Aorta (tissue), 5 donors: ENCODE measurements around the gene ZC3H12A. TPM values are rescaled to one million over a fixed set of nuclear protein-coding genes. Genes with fewer than 3 reads are reported as not detected.

Source experiments
- ATAC-seq: fragments of 200-7000 bp; cut with Tn5 transposase; one replicate; pipeline ENCODE4 v1.9.1; 2022; ENCODE audit warnings: moderate library complexity; ENCODE audit not compliant: low FRiP score
- DNase-seq, 2 donors: peaks; one replicate each; pipeline ENCODE4 v3.0.0-alpha.2; 2020
- H3K27ac ChIP-seq, 2 donors: one replicate each; pipeline ENCODE4 v1.5.1; 2013; ENCODE audit warnings: low read length in 2 of 2, mild to moderate bottlenecking in 2 of 2, moderate library complexity in 2 of 2, control low read depth in 1 of 2, inconsistent platforms in 1 of 2, low read depth in 1 of 2
- H3K27me3 ChIP-seq, 2 donors: one replicate each; pipeline ENCODE4 v1.6.1; 2013; ENCODE audit warnings: control low read depth in 1 of 2, low read length in 1 of 2, mild to moderate bottlenecking in 1 of 2, moderate library complexity in 1 of 2; ENCODE audit not compliant: insufficient read depth in 2 of 2, control insufficient read depth in 1 of 2
- H3K36me3 ChIP-seq, 2 donors: one replicate each; pipeline ENCODE4 v1.6.1; 2013; ENCODE audit warnings: control low read depth in 1 of 2, low read length in 1 of 2, mild to moderate bottlenecking in 1 of 2; ENCODE audit not compliant: insufficient read depth in 2 of 2, control insufficient read depth in 1 of 2
- H3K4me1 ChIP-seq, 2 donors: one replicate each; pipeline ENCODE4 v1.6.1; 2013; ENCODE audit warnings: low read length in 2 of 2, control low read depth in 1 of 2, mild to moderate bottlenecking in 1 of 2, moderate library complexity in 1 of 2; ENCODE audit not compliant: insufficient read depth in 2 of 2, control insufficient read depth in 1 of 2
- H3K4me3 ChIP-seq, 2 donors: one replicate each; pipeline ENCODE4 v1.5.1; 2013; ENCODE audit warnings: low read length in 2 of 2, control low read depth in 1 of 2, mild to moderate bottlenecking in 1 of 2
- H3K9me3 ChIP-seq: one replicate; pipeline ENCODE4 v1.6.1; 2013; ENCODE audit warnings: mild to moderate bottlenecking, low read length; ENCODE audit not compliant: control insufficient read depth
- WGBS, 2 donors: extraction: QIAGEN DNeasy Blood & Tissue Kit; methylation state at CpG; one replicate each; pipeline ENCODE4 v1.1.7; 2013; 5-methylcytosine and 5-hydroxymethylcytosine counted together
- intact Hi-C, 2 donors: fragments of 100-400 bp; cut with DNase I; formaldehyde crosslinking; loops; one replicate each; pipeline versions ENCODE4 v1.14.2 to v1.15.0; 2022
- polyA plus RNA-seq, 2 donors: library from polyadenylated mRNA; stranded (reverse); fragments of 200-250 nt; gene quantifications; one replicate each; pipeline ENCODE4 v1.2.3, GENCODE V29; 2013
- total RNA-seq, 2 donors: library from RNA; stranded (reverse); fragmentation: NEBNext Ultra II Directional; extraction: Animal tissue kit (Norgen Biotek cat#: 25700); gene quantifications; one replicate each; pipeline ENCODE4 v1.2.1, GENCODE V29; 2021
- donor health status: healthy with polysubstance abuse.
- donor health status: Bipolar disorder and iron deficiency.
- donor health status: DM: no; HTN: no; CAD: no.
- donor health status: DM: no; HTN: no; CAD: no.
- donor health status: DM: yes; HTN: yes; CAD: no.

ZC3H12A gene
- total and polyA plus RNA-seq, 4 donors: 3.8 to 26.5 (median 11.6) TPM

DNA sequence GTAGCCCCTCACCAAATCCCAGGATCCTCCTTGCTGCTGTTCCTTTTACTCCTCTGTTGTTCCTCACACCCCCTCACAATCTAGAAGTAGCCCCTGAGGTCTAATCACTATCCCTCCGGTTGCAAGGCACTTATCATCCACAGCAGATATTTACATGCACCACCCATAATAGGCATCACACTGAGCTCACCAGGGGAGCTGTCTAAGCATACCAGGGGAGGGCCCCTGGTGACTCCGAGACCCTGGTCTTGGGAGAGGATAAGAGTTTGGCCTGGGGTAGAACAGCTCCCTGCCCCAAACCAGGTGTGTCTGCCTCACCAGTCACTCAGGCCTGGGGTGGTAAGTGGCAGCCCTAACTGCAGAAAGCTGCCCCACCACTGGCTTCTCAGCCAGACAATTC lies 37.3 kb upstream of the ZC3H12A start:
- WGBS, 2 donors: 39 to 40% methylated on average over 2 of the region's 2 CpGs
- Histone ChIP-seq H3K4me1 (no peaks in the 10 kb centered on the region), H3K36me3 (no peaks in the 10 kb centered on the region), H3K9me3 (no peaks in the 10 kb centered on the region), H3K27me3 (no peaks in the 10 kb centered on the region), H3K27ac (no peak overlapping the region), H3K4me3 (no peak overlapping the region)
- ATAC-seq: no peak
- intact Hi-C loops: no loop called here
- DNase-seq: no peak

DNA sequence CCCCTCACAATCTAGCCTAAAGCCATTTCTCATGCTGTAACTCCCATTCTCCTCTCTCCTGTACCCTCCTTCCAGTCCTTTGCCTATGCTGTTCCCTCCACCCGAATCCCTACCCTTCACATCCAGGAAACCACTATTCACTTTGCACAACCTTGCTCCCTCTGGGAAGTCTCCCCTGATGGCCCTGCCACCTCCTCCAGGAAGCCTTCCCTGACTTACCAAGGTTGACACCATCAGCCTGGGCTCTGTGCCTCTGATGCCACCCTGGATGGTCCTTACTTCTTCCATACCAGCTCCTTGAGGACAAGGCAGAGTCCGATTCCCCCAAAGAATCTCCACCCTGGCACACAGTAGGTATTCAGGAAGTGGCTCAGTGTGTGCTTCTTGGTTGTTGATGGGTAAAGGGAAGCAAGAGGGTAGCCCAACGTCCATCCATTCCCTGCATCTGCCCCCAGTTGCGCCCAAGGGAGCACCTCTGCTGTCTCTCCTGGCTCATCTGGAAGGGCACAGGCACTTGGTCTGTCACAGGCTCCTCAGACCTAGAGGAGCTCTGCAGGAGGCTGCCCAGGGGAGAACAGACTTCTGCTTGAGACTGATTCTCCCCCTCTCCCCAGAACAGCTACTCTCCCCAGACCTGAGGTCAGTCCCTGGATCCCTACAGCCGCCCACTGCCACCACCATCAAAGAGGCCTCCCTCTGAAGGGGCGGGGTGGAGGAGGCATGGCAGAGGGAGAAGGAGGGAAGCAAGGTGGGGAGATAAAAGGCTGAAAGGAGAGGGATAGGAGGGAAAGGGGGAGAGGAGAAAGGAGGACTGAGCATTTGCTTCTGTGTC lies 36.1 kb upstream of the ZC3H12A start:
- 59 to 60% methylated on average over 6 of the region's 6 CpGs for WGBS, 2 donors
- H3K27me3 ChIP-seq: no peaks in the 10 kb centered on the region
- no peaks in the 10 kb centered on the region for H3K4me1 ChIP-seq
- no peaks in the 10 kb centered on the region for H3K9me3 ChIP-seq
- no peak overlapping the region for H3K27ac ChIP-seq
- intact Hi-C loops: no loop called here
- no peaks in the 10 kb centered on the region for H3K36me3 ChIP-seq
- no peak overlapping the region for H3K4me3 ChIP-seq
- no peak for ATAC-seq
- DNase-seq: no peak

DNA sequence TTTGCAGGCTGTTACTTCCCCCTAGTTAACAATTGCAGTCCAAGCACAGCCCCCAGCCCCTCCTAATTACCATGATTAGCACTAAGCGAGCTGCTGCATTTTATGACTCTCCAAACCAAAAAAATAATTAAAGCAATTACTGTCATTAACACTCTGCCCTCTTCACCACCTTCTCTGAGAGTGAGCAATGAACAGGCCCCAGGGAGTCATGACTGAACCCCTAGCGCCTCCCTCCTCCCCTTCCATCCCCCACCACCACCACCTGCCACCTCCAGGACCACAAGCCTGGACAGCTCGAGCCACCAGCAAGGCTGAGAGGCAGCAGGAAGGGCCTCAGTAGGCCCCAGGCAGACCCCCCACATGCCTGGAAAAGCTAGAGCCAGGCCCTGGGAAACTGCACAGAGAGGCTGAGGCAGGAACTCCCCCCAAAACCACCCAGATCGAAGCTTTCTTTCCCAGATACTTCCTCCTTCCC lies 35.5 kb upstream of the ZC3H12A start:
- DNase-seq (no peak), ATAC-seq (no peak)
- H3K27ac ChIP-seq: no peak overlapping the region
- intact Hi-C loops: no loop called here
- no peak overlapping the region for H3K4me3 ChIP-seq
- no peaks in the 10 kb centered on the region for H3K27me3 ChIP-seq
- H3K36me3 ChIP-seq: no peaks in the 10 kb centered on the region
- WGBS, 2 donors: 36 to 41% methylated on average over 4 of the region's 4 CpGs
- no peaks in the 10 kb centered on the region for H3K4me1 ChIP-seq
- H3K9me3 ChIP-seq: no peaks in the 10 kb centered on the region

DNA sequence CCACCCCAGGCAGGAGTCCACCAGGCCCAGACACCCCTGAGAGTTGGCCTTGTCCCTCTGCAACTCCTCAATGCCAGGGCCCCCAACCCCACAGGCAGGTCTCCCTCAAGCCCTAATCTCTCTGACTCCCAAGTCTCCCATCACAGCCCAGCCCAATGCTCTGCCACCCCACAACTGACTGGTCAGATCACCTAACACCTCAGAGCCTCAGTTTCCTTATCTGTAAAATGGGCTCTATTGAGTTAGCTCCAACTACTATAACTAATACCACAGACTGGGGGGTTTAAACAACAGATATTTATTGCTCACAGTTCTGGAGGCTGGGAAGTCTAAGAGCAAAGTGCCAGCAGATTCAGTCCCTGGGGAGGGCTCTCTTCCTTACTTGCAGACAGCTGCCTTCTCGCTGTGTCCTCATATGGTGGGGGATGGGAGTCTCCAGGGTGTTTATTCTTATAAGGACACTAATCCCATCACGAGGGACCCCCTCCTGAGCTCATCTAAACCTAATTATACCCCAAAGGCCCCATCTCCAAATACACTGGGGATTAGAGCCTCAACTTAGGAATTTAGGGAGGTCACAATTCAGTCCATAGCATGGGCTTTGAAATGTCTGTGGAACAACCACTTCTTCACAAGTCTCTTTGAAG lies 34.9 kb upstream of the ZC3H12A start:
- intact Hi-C loops: no loop called here
- DNase-seq (no peak), ATAC-seq (no peak)
- Histone ChIP-seq H3K9me3 (no peaks in the 10 kb centered on the region), H3K27ac (no peak overlapping the region), H3K4me1 (no peaks in the 10 kb centered on the region), H3K4me3 (no peak overlapping the region), H3K27me3 (no peaks in the 10 kb centered on the region), H3K36me3 (no peaks in the 10 kb centered on the region)
- 35 to 39% methylated on average over 2 of the region's 2 CpGs for WGBS, 2 donors

DNA sequence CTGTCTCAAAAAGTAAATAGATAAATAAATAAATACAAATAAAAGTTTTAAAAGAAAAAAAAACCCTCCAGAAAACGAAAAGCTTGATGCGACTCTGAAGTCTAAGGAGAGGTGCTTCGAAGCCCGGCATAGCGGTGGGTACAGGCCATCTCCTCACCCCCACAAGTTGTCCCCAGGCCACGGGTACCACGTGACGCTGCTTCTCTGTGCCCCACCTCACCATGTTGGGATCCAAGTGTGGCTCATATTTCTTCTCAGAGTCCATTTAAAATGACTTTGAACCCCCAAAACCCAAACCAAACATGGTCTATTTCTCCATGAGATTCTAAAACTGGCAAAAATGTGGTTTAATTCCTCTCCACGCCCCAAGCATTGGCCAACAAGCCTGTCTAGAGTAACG lies 32.9 kb upstream of the ZC3H12A start:
- no peaks in the 10 kb centered on the region for H3K36me3 ChIP-seq
- no peak overlapping the region for H3K27ac ChIP-seq
- intact Hi-C loops: no loop called here
- H3K27me3 ChIP-seq: no peaks in the 10 kb centered on the region
- 79 to 85% methylated on average over 10 of the region's 10 CpGs for WGBS, 2 donors
- H3K4me3 ChIP-seq: no peak overlapping the region
- ATAC-seq (no peak), DNase-seq (no peak)
- no peaks in the 10 kb centered on the region for H3K9me3 ChIP-seq
- no peaks in the 10 kb centered on the region for H3K4me1 ChIP-seq

DNA sequence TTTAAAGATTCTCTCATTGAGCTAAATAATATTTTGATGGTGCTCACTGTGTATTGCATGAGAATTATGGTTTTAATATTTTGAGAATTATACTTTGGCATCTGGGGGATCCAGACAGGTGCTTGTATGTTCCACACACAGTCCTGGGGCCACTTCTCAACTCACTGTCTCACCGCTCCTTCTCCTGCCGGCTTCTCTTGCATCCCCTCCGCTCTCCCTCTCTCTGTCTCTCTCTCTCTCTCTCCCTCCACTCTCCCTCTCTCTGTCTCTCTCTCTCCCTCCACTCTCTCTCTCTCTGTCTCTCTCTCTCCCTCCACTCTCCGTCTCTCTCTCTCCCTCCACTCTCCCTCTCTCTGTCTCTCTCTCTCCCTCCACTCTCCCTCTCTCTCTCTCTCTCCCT lies 32.2 kb upstream of the ZC3H12A start:
- Histone ChIP-seq H3K27me3 (no peaks in the 10 kb centered on the region), H3K9me3 (no peaks in the 10 kb centered on the region), H3K36me3 (no peaks in the 10 kb centered on the region), H3K4me3 (no peak overlapping the region), H3K4me1 (no peaks in the 10 kb centered on the region), H3K27ac (no peak overlapping the region)
- DNase-seq: no peak
- ATAC-seq: no peak
- 57 to 64% methylated on average over 4 of the region's 4 CpGs for WGBS, 2 donors
- intact Hi-C loops: no loop called here

DNA sequence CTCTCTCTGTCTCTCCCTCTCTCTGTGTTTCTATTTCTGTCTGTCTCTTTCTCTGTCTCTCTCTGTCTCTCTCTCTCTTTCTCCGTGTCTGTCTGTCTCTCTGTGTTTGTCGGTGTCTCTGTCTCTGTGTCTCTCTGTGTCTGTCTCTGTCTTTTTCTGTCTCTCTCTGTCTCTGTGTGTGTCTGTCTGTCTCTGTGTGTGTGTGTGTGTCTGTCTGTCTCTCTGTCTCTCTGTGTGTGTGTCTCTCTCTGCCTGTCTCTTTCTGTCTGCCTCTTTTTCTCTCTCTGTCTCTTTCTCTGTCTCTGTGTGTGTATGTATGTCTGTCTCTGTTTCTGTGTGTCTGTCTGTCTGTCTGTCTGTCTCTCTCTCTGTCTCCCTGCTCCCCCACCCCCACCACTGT lies 31.7 kb upstream of the ZC3H12A start:
- ATAC-seq (no peak), DNase-seq (no peak)
- WGBS, 2 donors: 60 to 69% methylated on average over 2 of the region's 2 CpGs
- Histone ChIP-seq H3K27ac (no peak overlapping the region), H3K4me3 (no peak overlapping the region), H3K4me1 (no peaks in the 10 kb centered on the region), H3K9me3 (no peaks in the 10 kb centered on the region), H3K27me3 (no peaks in the 10 kb centered on the region), H3K36me3 (no peaks in the 10 kb centered on the region)
- intact Hi-C loops: no loop called here

DNA sequence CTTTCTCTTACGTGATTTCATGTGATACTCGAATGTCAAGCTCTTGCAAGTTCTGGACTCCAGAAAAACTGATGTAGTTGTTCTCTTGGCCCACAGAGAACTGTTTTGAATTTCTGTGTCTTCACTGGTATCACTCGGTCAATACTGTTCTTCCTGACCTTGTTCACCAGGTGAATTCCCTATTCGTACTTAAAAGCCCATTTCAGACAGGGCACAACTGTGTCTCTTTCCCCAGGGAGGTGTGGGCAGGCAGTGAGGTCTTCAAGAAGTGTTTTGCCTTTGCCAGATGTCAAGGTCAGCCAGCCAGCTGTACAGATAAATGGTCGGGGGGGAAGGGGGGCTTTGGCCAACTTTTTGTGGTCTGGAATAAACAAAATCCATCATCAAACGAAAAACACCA lies 27.5 kb upstream of the ZC3H12A start:
- intact Hi-C loops: no loop called here
- Histone ChIP-seq H3K4me3 (no peak overlapping the region), H3K27ac (no peak overlapping the region), H3K27me3 (no peaks in the 10 kb centered on the region), H3K9me3 (no peaks in the 10 kb centered on the region), H3K36me3 (no peaks in the 10 kb centered on the region), H3K4me1 (no peaks in the 10 kb centered on the region)
- ATAC-seq (no peak), DNase-seq (no peak)
- 46 to 50% methylated on average over 6 of the region's 6 CpGs for WGBS, 2 donors

DNA sequence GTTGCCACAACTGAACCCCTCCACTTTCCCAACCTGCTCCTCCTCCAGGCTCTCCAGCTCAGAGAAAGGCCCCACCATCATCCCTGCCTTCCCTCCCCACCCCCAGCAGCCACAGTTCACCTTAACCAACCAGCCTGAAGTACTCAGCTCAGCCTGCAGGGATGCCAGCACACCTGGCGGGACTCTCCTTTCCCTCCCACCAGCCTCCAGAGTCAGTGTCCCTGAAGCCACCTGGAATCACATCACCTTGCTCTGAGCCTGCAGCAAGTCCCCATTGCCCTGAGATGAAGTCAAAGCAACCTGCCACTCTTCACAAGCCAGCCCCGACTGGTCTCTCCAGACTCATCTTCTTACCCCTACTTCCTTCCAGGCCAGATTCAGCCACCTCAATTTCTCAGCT lies 26.2 kb upstream of the ZC3H12A start:
- no peaks in the 10 kb centered on the region for H3K9me3 ChIP-seq
- 49% methylated on average over 2 of the region's 2 CpGs for WGBS, 2 donors
- H3K27ac ChIP-seq: no peak overlapping the region
- H3K4me1 ChIP-seq: no peaks in the 10 kb centered on the region
- DNase-seq (no peak), ATAC-seq (no peak)
- no peaks in the 10 kb centered on the region for H3K36me3 ChIP-seq
- no peak overlapping the region for H3K4me3 ChIP-seq
- no peaks in the 10 kb centered on the region for H3K27me3 ChIP-seq
- intact Hi-C loops: no loop called here
